Measurements from ENCODE around the gene C11orf68.

The C11orf68 gene

DNA sequence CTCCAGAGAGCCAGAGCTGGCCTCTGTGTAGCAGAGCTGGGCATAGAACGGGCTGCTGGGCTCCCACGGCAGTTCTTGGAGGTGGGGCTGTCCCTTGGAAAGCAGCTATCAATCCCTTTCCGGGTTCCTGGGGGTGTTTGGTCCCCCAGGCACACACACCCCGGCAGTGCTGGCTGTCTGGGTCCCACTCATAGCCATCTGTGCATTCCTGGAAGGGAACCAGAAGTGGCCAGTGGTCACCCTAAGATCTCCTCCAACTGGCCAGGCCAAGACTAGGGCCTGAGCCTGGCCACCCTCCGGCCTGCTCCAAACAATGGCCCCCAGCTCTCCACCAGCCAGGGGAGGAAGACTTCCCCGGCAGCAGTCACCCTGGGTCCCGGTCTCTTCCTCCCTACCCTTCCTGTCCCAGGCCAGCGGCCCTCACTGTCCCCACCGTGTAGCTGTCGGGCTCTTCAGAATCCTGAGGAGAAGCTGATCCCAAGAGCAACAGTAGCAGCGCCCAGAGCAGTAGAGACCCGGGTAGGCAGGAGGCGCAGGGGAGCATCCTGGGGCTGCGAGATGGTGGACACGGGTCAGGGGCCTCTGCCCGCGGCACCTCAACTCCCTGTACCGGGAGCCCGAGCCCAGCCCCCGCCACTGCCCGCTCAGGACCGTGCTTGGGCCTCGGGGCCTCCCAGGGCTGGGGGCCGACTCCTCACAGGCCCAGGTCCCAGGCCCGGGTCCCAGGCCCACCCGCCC lies 46.9 kb downstream of the C11orf68 start:
- DNase-seq (ENCODE audit: low read depth): no peak

GRCh38 chr11:65870706-65871681 lies 47.9 kb downstream of the C11orf68 start:
- no peak for DNase-seq (ENCODE audit: low read depth)

DNA sequence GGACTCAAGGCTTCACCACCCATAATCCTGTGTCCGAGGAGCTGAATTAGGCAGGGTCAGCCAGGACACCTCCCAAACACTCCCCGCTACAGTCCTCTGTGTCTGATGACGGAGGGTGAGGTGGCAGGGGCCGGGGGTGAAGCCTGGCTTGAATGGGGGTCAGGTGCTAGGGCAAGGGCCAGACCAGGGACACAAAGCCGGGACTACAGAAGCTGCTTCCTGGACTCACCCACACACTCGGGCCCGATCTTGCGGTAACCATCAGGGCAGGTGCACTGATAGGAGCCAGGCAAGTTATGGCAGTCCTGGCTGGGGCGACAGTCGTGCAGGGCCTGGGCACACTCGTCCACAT lies 48.6 kb downstream of the C11orf68 start:
- no peak for DNase-seq (ENCODE audit: low read depth)

GRCh38 chr11:65869643-65870306 lies 49.1 kb downstream of the C11orf68 start:
- no peak for DNase-seq (ENCODE audit: low read depth)

- no peak for DNase-seq (ENCODE audit: low read depth)
Measured at GRCh38 chr11:65868907-65869306, 50.0 kb downstream of the C11orf68 start.

- no peak for DNase-seq (ENCODE audit: low read depth)
Measured at GRCh38 chr11:65868076-65868667, 50.7 kb downstream of the C11orf68 start.

- no peak for DNase-seq (ENCODE audit: low read depth)
Measured at GRCh38 chr11:65867284-65868071, 51.4 kb downstream of the C11orf68 start.
